Measurements from ENCODE around the gene GNAQ. TPM values are rescaled to one million over a fixed set of nuclear protein-coding genes. Genes with fewer than 3 reads are reported as not detected.
A peak's percentile ranks its signal among the peaks of the same experiment; 100 is the strongest.

GNAQ gene
- total RNA-seq, 5 donors from 2014 or later (not counting 1 experiment from before 2014, with no cell fraction given), result 29.3 to 48.4 (median 38.3) TPM

DNA sequence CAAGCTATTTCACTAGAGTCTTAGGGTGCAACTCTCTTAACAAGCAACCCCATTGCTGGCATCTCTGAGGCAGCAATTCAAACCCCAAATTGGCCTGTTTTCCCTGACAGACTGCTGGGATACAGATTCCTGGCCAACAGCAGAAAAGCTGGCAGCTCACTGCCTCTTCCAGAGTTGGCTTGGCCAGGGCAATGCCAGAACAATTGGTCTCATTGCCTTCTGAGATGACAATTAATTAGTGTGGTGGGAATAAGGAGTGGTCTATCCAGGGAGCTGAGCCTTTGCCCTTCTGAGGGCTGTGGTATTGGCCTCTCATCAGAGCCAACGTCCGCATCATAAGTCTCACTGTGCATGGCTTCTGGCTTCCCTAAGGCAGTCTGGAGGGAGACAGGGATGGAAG, 183.2 kb downstream of the GNAQ start:
- POLR2A ChIA-PET, result interaction anchor here in 1 of 2 donors (0.7 kb wide), 1 partner anchor 21 kb away, joined by 4 read pairs; no protein-coding TSS in a partner anchor
- 100% methylated on average over 2 of the region's 2 CpGs for WGBS (ENCODE audit: insufficient coverage)
- Mint-ChIP-seq H3K4me1 (peaks cover 27 to 36% (median 29%) of the 10 kb centered on the region in 3 donors), H3K9me3 (no peaks in the 10 kb centered on the region), H3K27ac (no peak overlapping the region), H3K27me3 (no peaks in the 10 kb centered on the region), H3K36me3 (peaks cover 3% of the 10 kb centered on the region), H3K4me3 (no peak overlapping the region)
- no peaks in the 10 kb centered on the region for H3K9me3 ChIP-seq
- H3K36me3 ChIP-seq (ENCODE audit: control insufficient read depth in 2 of 2, extremely low read depth in 1 of 2, insufficient read depth in 1 of 2, low read length in 1 of 2), result peaks cover 0 to 4% of the 10 kb centered on the region in 2 donors
- no peak for DNase-seq
- no peak overlapping the region for H3K4me3 ChIP-seq (ENCODE audit: control insufficient read depth in 1 of 2, extremely low read depth in 1 of 2, low read length in 1 of 2)
- CTCF ChIA-PET, result no interaction called here
- peaks cover 6 to 9% of the 10 kb centered on the region in 2 experiments for H3K4me1 ChIP-seq (ENCODE audit: control insufficient read depth in 1 of 2, extremely low read depth in 1 of 2, insufficient read depth in 2 of 2, low read length in 2 of 2)
- no peak overlapping the region for H3K27ac ChIP-seq (ENCODE audit: low read length)
- H3K27me3 ChIP-seq (replicated peaks in 1 of 2; ENCODE audit: control insufficient read depth in 2 of 2, extremely low read depth in 1 of 2, insufficient read depth in 2 of 2, low read length in 1 of 2), result no peaks in the 10 kb centered on the region
- no peak for ATAC-seq (replicated peaks in 1 of 4)

GRCh38 chr9:77847626-77848025, 184.0 kb downstream of the GNAQ start:
- Histone ChIP-seq H3K9me3 (no peaks in the 10 kb centered on the region), H3K4me3 (ENCODE audit: control insufficient read depth in 1 of 2, extremely low read depth in 1 of 2, low read length in 1 of 2) (no peak overlapping the region), H3K4me1 (ENCODE audit: control insufficient read depth in 1 of 2, extremely low read depth in 1 of 2, insufficient read depth in 2 of 2, low read length in 2 of 2) (peaks cover 6 to 9% of the 10 kb centered on the region in 2 experiments), H3K27me3 (replicated peaks in 1 of 2; ENCODE audit: control insufficient read depth in 2 of 2, extremely low read depth in 1 of 2, insufficient read depth in 2 of 2, low read length in 1 of 2) (no peaks in the 10 kb centered on the region), H3K27ac (ENCODE audit: low read length) (no peak overlapping the region), H3K36me3 (ENCODE audit: control insufficient read depth in 2 of 2, extremely low read depth in 1 of 2, insufficient read depth in 1 of 2, low read length in 1 of 2) (peaks cover 0 to 4% of the 10 kb centered on the region in 2 donors)
- Mint-ChIP-seq H3K27ac (no peak overlapping the region), H3K4me3 (no peak overlapping the region), H3K27me3 (no peaks in the 10 kb centered on the region), H3K4me1 (peaks cover 25 to 40% (median 31%) of the 10 kb centered on the region in 3 donors), H3K9me3 (no peaks in the 10 kb centered on the region), H3K36me3 (peaks cover 3% of the 10 kb centered on the region)
- POLR2A ChIA-PET, result interaction anchor here in 1 of 2 donors (0.5 kb wide), 1 partner anchor 207 kb away, joined by 8 read pairs; no protein-coding TSS in a partner anchor
- CTCF ChIA-PET, result interaction anchor here in 1 of 2 donors (0.6 kb wide), 1 partner anchor 10 kb away, joined by 4 read pairs; no protein-coding TSS in a partner anchor
- DNase-seq (no peak), ATAC-seq (replicated peaks in 1 of 4) (no peak)
- WGBS (ENCODE audit: insufficient coverage), result 71% methylated on average over 1 of the region's 2 CpGs

DNA sequence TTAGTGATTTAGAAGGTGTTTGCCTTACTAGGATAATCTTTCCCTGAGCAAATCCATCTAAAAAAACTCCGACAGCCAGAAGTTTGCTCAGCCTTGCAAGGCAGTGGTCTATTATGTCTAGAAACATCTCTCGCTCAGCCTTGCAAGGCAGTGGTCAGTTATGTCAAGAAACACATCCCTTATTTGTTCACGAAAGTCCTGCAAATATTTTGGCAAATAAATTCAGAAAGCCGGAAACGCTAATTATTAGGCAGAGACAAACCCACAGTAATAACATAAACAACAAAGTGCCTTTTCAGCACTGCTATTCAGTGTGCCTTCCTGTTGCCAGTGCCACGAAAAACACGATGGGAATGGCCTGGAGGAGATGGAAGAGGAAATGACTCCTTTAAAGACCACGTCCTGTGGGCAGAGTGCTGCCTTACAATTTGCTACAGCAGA, 184.5 kb downstream of the GNAQ start:
- no peak overlapping the region for H3K27ac ChIP-seq (ENCODE audit: low read length)
- Mint-ChIP-seq H3K27me3 (no peaks in the 10 kb centered on the region), H3K4me1 (peaks cover 28 to 36% (median 30%) of the 10 kb centered on the region in 3 donors), H3K4me3 (no peak overlapping the region), H3K9me3 (no peaks in the 10 kb centered on the region), H3K36me3 (peaks cover 3% of the 10 kb centered on the region), H3K27ac (peak overlapping the region in 1 of 2 donors; percentile 62)
- H3K4me1 ChIP-seq (ENCODE audit: control insufficient read depth in 1 of 2, extremely low read depth in 1 of 2, insufficient read depth in 2 of 2, low read length in 2 of 2), result peaks cover 6 to 9% of the 10 kb centered on the region in 2 experiments
- H3K27me3 ChIP-seq (replicated peaks in 1 of 2; ENCODE audit: control insufficient read depth in 2 of 2, extremely low read depth in 1 of 2, insufficient read depth in 2 of 2, low read length in 1 of 2), result no peaks in the 10 kb centered on the region
- ATAC-seq (replicated peaks in 1 of 4), result no peak
- POLR2A ChIA-PET, result no interaction called here
- DNase-seq, result no peak
- 79% methylated on average over 4 of the region's 8 CpGs for WGBS (ENCODE audit: insufficient coverage)
- CTCF ChIA-PET, result no interaction called here
- H3K36me3 ChIP-seq (ENCODE audit: control insufficient read depth in 2 of 2, extremely low read depth in 1 of 2, insufficient read depth in 1 of 2, low read length in 1 of 2), result peaks cover 0 to 4% of the 10 kb centered on the region in 2 donors
- H3K4me3 ChIP-seq (ENCODE audit: control insufficient read depth in 1 of 2, extremely low read depth in 1 of 2, low read length in 1 of 2), result no peak overlapping the region
- no peaks in the 10 kb centered on the region for H3K9me3 ChIP-seq

DNA sequence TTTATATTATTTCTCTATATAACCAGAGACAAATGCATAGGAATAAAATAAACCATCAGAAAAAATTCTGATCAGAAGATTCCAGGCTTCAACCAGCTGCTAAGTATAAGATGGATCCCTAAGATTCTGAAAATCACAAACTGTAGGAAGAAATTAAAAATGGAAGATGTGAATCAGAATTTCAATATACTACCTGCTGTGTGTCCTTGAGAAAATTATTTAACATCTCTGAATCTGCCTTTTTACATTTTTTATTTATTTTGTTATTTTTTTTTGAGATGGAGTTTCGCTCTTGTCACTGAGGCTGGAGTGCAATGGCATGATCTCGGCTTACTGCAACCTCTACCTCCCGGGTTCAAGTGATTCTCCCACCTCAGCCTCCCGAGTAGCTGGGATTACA, 187.2 kb downstream of the GNAQ start:
- ChIA-PET CTCF (no interaction called here), POLR2A (no interaction called here)
- WGBS (ENCODE audit: insufficient coverage), result no CpG with 5 or more reads among the region's 4 CpGs
- Mint-ChIP-seq H3K4me3 (no peak overlapping the region), H3K4me1 (peaks cover 29 to 36% (median 30%) of the 10 kb centered on the region in 3 donors), H3K27ac (no peak overlapping the region), H3K36me3 (peaks cover 3% of the 10 kb centered on the region), H3K9me3 (no peaks in the 10 kb centered on the region), H3K27me3 (no peaks in the 10 kb centered on the region)
- Histone ChIP-seq H3K9me3 (no peaks in the 10 kb centered on the region), H3K36me3 (ENCODE audit: control insufficient read depth in 2 of 2, extremely low read depth in 1 of 2, insufficient read depth in 1 of 2, low read length in 1 of 2) (no peaks in the 10 kb centered on the region), H3K27ac (ENCODE audit: low read length) (no peak overlapping the region), H3K4me3 (ENCODE audit: control insufficient read depth in 1 of 2, extremely low read depth in 1 of 2, low read length in 1 of 2) (no peak overlapping the region), H3K4me1 (ENCODE audit: control insufficient read depth in 1 of 2, extremely low read depth in 1 of 2, insufficient read depth in 2 of 2, low read length in 2 of 2) (peaks cover 6 to 7% of the 10 kb centered on the region in 2 experiments), H3K27me3 (replicated peaks in 1 of 2; ENCODE audit: control insufficient read depth in 2 of 2, extremely low read depth in 1 of 2, insufficient read depth in 2 of 2, low read length in 1 of 2) (no peaks in the 10 kb centered on the region)
- no peak for ATAC-seq (replicated peaks in 1 of 4)
- no peak for DNase-seq

DNA sequence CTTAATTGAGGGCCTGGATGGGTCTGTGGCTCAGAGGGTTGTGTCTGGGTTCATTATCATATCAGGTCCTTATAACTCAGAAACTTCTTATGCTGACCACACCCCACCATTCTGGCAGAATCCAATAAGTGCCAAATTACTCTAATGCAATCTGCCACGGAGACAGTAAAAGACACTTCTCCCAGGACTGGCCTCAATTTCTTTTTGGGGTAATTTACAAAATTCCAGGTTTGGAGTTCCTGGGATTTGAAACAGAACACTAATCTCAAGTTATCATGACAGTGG, 187.8 kb downstream of the GNAQ start:
- DNase-seq (no peak), ATAC-seq (replicated peaks in 1 of 4) (no peak)
- Histone ChIP-seq H3K36me3 (ENCODE audit: control insufficient read depth in 2 of 2, extremely low read depth in 1 of 2, insufficient read depth in 1 of 2, low read length in 1 of 2) (no peaks in the 10 kb centered on the region), H3K27ac (ENCODE audit: low read length) (no peak overlapping the region), H3K9me3 (no peaks in the 10 kb centered on the region), H3K27me3 (replicated peaks in 1 of 2; ENCODE audit: control insufficient read depth in 2 of 2, extremely low read depth in 1 of 2, insufficient read depth in 2 of 2, low read length in 1 of 2) (no peaks in the 10 kb centered on the region), H3K4me1 (ENCODE audit: control insufficient read depth in 1 of 2, extremely low read depth in 1 of 2, insufficient read depth in 2 of 2, low read length in 2 of 2) (peaks cover 6 to 7% of the 10 kb centered on the region in 2 experiments), H3K4me3 (ENCODE audit: control insufficient read depth in 1 of 2, extremely low read depth in 1 of 2, low read length in 1 of 2) (no peak overlapping the region)
- H3K36me3 Mint-ChIP-seq, result peaks cover under 1% of the 10 kb centered on the region
- CTCF ChIA-PET, result no interaction called here
- no CpG with 5 or more reads among the region's 1 CpG for WGBS (ENCODE audit: insufficient coverage)
- no peak overlapping the region for H3K4me3 Mint-ChIP-seq
- no peaks in the 10 kb centered on the region for H3K9me3 Mint-ChIP-seq
- POLR2A ChIA-PET, result no interaction called here
- peaks cover 26 to 34% (median 28%) of the 10 kb centered on the region in 3 donors for H3K4me1 Mint-ChIP-seq
- no peaks in the 10 kb centered on the region for H3K27me3 Mint-ChIP-seq
- H3K27ac Mint-ChIP-seq, result no peak overlapping the region

DNA sequence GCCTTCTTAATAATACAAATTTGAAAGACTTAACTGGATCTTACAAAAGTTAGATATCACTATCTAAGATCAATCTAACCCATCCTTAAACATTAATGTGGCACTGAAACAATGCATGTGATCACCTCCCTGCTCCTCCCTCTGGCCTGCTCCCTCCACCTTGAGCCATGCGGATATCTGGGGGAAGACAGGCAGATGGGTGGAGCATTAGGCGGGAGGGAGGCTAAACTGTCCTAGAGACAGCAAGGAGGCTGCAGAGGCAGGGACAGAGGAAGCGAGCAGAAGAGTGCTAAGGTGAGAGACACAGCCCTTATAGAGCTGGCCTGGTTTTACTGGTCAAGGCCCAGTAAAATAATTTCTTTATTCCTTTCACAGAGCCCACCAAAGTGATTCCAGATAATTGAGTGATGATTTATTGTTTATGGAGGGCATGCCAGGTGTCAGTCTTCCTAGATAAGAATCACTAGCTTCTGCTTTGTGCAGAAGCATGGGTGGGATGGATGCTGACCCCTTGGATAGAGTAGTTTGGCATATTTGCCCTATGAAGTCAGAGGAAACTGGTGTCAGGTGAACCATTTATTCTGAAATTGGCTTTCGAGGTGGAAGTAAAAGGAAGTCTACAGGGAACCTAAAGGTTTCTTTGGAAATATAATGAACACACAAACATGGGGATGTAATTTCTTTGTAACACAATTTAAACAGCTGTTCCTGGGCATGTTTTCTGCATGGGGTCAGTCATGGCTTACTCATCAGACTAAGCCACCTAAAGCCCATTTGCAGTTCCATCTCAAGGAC, 188.3 kb downstream of the GNAQ start:
- DNase-seq, result no peak
- ChIA-PET POLR2A (no interaction called here), CTCF (no interaction called here)
- Mint-ChIP-seq H3K27ac (no peak overlapping the region), H3K4me3 (no peak overlapping the region), H3K36me3 (no peaks in the 10 kb centered on the region), H3K4me1 (peaks cover 22 to 28% (median 23%) of the 10 kb centered on the region in 3 donors), H3K9me3 (no peaks in the 10 kb centered on the region), H3K27me3 (no peaks in the 10 kb centered on the region)
- peaks cover 3 to 5% of the 10 kb centered on the region in 2 experiments for H3K4me1 ChIP-seq (ENCODE audit: control insufficient read depth in 1 of 2, extremely low read depth in 1 of 2, insufficient read depth in 2 of 2, low read length in 2 of 2)
- H3K27me3 ChIP-seq (replicated peaks in 1 of 2; ENCODE audit: control insufficient read depth in 2 of 2, extremely low read depth in 1 of 2, insufficient read depth in 2 of 2, low read length in 1 of 2), result no peaks in the 10 kb centered on the region
- H3K9me3 ChIP-seq, result no peaks in the 10 kb centered on the region
- no peak overlapping the region for H3K4me3 ChIP-seq (ENCODE audit: control insufficient read depth in 1 of 2, extremely low read depth in 1 of 2, low read length in 1 of 2)
- no peak for ATAC-seq (replicated peaks in 1 of 4)
- H3K36me3 ChIP-seq (ENCODE audit: control insufficient read depth in 2 of 2, extremely low read depth in 1 of 2, insufficient read depth in 1 of 2, low read length in 1 of 2), result no peaks in the 10 kb centered on the region
- H3K27ac ChIP-seq (ENCODE audit: low read length), result no peak overlapping the region
- WGBS (ENCODE audit: insufficient coverage), result 100% methylated on average over 1 of the region's 4 CpGs
